Measurements from ENCODE around the gene ATP5F1E. TPM values are rescaled to one million over a fixed set of nuclear protein-coding genes. Genes with fewer than 3 reads are reported as not detected.
A peak's percentile ranks its signal among the peaks of the same experiment; 100 is the strongest.

ATP5F1E gene
- total and polyA plus RNA-seq, 10 of the 15 experiments (the other 5 are each of a cell fraction or from before 2014, with no cell fraction given), result 49.0 to 407 (median 117) TPM

- TF ChIP-seq ETV6 (conservative IDR thresholded peaks at IDR 0.05 in 1 of 2, IDR thresholded peaks at IDR 0.05 in 1 of 2; ENCODE audit: borderline replicate concordance in 1 of 2, low read depth in 1 of 2) (peak in 1 of 2 experiments; percentile 78; a peak in 2 of 4 replicates), ZSCAN29 (IDR thresholded peaks at IDR 0.05) (0 out of 2 replicates have a peak, but pooled peaks have one; percentile 11), ZBTB11 (CRISPR knock-in tag; IDR thresholded peaks at IDR 0.05) (no peak), NR2C1 (IDR thresholded peaks at IDR 0.05) (peak; percentile 79), NFYB (IDR thresholded peaks at IDR 0.05; ENCODE audit: insufficient read depth, low read depth, low read length) (no peak), IRF3 (IDR thresholded peaks at IDR 0.05) (no peak), KAT2A (conservative IDR thresholded peaks at IDR 0.05; ENCODE audit: control insufficient read depth, low read depth, low read length) (no peak), SIN3A (IDR thresholded peaks at IDR 0.05; ENCODE audit: low read depth, low read length) (peak; percentile 60), BCL11A (IDR thresholded peaks at IDR 0.05; ENCODE audit: low read depth, low read length) (peak; percentile 87), RAD51 (IDR thresholded peaks at IDR 0.05) (peak; percentile 70), SPI1 (IDR thresholded peaks at IDR 0.05; ENCODE audit: borderline replicate concordance, insufficient read depth, low read depth, low read length) (peak; percentile 93), POLR2A (IDR thresholded peaks at IDR 0.05; ENCODE audit: low read depth, low read length) (peak; percentile 85), CHD4 (IDR thresholded peaks at IDR 0.05) (no peak), SRF (IDR thresholded peaks at IDR 0.05; ENCODE audit: low read depth in 2 of 2, low read length in 2 of 2) (no peak), ZNF24 (IDR thresholded peaks at IDR 0.05) (no peak), EED (IDR thresholded peaks at IDR 0.05; ENCODE audit: low read depth) (peak; percentile 92), MTA3 (IDR thresholded peaks at IDR 0.05; ENCODE audit: borderline replicate concordance, low read length) (peak; percentile 81; the same call in 1 of the 2 replicates), SUZ12 (IDR thresholded peaks at IDR 0.05; ENCODE audit: unreplicated experiment) (no peak), FOS (IDR thresholded peaks at IDR 0.05; ENCODE audit: borderline replicate concordance, extremely low read depth, insufficient read length) (no peak), PAX5 (IDR thresholded peaks at IDR 0.05; ENCODE audit: borderline replicate concordance, low read depth, low read length) (peak; percentile 91), SMAD5 (IDR thresholded peaks at IDR 0.05; ENCODE audit: low read depth) (no peak; the same call in 1 of the 2 replicates), CBFB (IDR thresholded peaks at IDR 0.05; ENCODE audit: low read depth) (peak; percentile 40), E2F4 (IDR thresholded peaks at IDR 0.05; ENCODE audit: low read depth, low read length) (0 out of 2 replicates have a peak, but pooled peaks have one; percentile 38)
Observed at GRCh38 chr20:59004763-59005522, 27.2 kb downstream of the ATP5F1E start (continued).

All from GM12878 (cell line).